C1 segment of cervical spinal cord (tissue), 14 donors: ENCODE measurements around the gene SEC24C.

Source experiments
- DNase-seq, 14 donors: peaks; one replicate each; lab custom pipeline; 2025; lab: John Stamatoyannopoulos, UW

SEC24C gene

DNA sequence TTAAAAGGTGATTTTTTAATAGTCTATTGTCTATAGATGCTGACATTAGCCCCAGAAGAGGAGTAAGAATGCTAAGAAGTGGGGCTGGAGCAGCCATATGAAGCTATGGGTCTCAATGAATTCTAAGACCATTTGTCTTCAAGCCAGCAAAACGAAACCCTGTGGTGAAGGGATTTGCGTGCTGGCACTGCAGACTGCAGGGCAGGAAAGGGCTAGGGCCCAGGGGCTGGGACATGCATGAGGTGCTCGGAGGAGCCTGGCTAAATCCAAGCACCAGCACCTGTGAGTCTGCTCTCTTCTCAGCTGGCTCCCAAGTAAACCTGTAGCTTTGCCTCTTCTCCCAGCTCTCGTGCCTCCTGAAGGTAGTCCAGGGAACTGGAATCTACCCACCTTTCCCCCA lies 68.5 kb downstream of the SEC24C start:
- DNase-seq, result peak in 1 of 14 donors; percentile 18

GRCh38 chr10:73813333-73813732 lies 69.2 kb downstream of the SEC24C start:
- no peak for DNase-seq

- no peak for DNase-seq
These were observed 70.2 kb downstream of the SEC24C start for GRCh38 chr10:73814276-73814895.

- no peak for DNase-seq
These were observed 70.9 kb downstream of the SEC24C start for GRCh38 chr10:73814896-73815718.

DNA sequence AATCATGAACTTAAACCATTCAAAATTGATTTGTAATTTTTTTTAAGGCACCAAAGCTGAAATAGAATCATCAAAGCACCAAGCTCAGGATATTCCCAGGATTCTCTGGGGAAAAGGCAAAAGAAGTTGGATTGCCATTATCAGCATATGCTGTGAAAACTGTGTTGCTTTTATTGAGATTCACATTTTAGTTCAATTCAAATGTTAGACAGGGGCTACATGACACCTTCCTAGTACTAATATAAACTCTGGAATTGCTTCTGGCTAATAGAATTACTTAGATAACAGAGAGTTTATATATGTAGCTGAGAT lies 71.5 kb downstream of the SEC24C start:
- no peak for DNase-seq

DNA sequence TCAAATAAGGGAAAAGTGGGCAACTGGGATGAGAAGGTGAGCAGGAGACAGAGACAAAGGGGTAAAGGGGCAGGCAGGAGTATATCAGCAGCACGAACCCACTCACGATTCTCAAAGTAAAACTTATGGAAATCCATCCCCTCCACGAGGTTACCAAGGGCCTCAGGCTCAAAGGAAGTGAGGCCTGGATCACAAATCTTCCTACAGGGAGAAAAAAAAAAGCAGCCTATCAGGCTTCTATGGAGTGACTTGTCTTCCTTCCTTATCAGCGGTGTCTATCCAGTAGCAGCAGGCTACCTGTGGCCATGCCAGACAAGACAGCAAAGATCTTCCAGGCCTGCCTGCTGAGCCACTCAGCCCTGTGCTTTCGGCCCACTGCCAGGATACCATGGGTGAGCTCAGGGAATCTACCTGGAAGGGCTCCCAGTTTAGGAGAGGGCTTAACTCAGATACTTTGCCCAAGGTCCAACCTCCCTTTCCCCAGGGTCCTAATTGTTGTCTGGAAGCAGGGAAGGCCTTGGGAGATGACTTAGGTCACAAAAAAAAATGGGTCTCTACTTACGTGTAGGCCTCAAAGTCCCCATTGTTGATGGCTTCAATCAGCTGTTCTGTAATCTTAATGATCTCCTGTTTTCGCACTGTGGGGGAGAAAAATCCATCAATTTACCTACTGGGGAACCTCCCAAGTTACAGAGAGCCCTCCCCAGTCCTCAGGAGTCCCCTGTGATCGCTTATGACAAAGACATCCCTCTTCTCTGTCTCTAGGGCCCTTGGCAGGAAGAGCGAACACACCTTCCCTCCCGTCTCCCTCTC lies 73.0 kb downstream of the SEC24C start:
- DNase-seq, result no peak

DNA sequence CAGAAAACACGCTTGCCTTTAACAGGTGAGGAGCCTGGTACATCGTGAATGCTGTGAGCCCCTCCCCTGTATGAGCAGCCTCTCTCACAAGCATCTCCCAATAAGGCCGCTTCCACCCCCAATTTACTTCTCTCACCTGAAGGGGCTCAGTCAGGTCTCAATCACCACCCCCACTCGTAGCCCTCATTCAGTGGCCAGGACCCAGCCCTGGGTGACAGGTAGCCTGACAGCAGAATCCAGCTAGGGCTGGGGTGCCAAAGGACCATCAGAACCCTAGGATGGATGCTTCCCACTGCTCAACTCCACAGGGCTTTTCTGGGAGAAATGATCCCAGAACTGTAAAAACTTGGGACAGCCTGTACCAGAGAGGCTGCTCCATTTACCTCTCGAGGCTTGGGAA lies 73.7 kb downstream of the SEC24C start:
- DNase-seq, result no peak

DNA sequence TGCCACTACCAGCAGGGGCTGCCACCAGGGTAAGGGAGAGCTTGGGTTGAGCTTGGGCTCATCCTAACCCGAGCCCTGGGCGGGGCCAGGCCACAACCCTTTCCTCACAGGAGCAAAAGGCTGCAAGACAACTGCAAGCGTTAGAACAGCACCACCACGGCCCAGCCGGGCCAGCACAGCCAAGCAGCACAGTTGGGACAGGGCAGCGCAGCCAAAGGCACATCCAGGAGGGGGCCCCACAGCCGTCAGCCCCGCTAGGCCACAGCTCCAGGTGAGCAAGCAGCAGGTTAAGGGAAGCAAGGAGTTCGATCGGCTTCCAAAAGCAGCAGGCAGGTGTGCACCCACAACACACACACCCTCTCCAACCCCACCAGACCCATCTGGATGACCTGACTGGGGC lies 74.2 kb downstream of the SEC24C start:
- no peak for DNase-seq

GRCh38 chr10:73819081-73819480 lies 74.9 kb downstream of the SEC24C start:
- no peak for DNase-seq

- DNase-seq, result no peak
These were observed 75.4 kb downstream of the SEC24C start for GRCh38 chr10:73819513-73820093.
